Fibroblast of villous mesenchyme (primary cell): ENCODE results near the gene LGR5. TPM values are rescaled to one million over a fixed set of nuclear protein-coding genes. Genes with fewer than 3 reads are reported as not detected.

Source experiments
- DNase-seq: peaks from one replicate; pipeline ENCODE4 v3.0.0-alpha.2; 2010; ENCODE audit warnings: low read depth
- H3K4me3 ChIP-seq: 2 replicates; pipeline ENCODE4 v1.5.1; 2011; ENCODE audit warnings: low read depth, mild to moderate bottlenecking, low read length
- CTCF ChIP-seq: IDR thresholded peaks from 2 replicates; pipeline ENCODE4 v1.5.1; 2012; ENCODE audit warnings: low read depth, mild to moderate bottlenecking, low read length; ENCODE audit not compliant: insufficient read depth
- total RNA-seq: library from RNA; depleted of rRNA; stranded (reverse); fragments of >200 nt; gene quantifications from 2 replicates; pipeline ENCODE4 v1.2.3, GENCODE V29; 2012

Gene LGR5
- total RNA-seq, 1 donor: not detected

GRCh38 chr12:71582925-71583324, 143.3 kb downstream of the LGR5 start:
- no peak overlapping the region for H3K4me3 ChIP-seq
- no peak for TF ChIP-seq CTCF
- no peak for DNase-seq

- no peak overlapping the region for H3K4me3 ChIP-seq
- no peak for TF ChIP-seq CTCF
- no peak for DNase-seq
These were observed 144.8 kb downstream of the LGR5 start for GRCh38 chr12:71584356-71584755.

GRCh38 chr12:71585218-71585617, 145.6 kb downstream of the LGR5 start:
- no peak overlapping the region for H3K4me3 ChIP-seq
- DNase-seq: no peak
- no peak for TF ChIP-seq CTCF

GRCh38 chr12:71587012-71587411, 147.4 kb downstream of the LGR5 start:
- no peak for TF ChIP-seq CTCF
- H3K4me3 ChIP-seq: no peak overlapping the region
- DNase-seq: no peak

- no peak for DNase-seq
- H3K4me3 ChIP-seq: no peak overlapping the region
- no peak for TF ChIP-seq CTCF
These were observed 149.9 kb downstream of the LGR5 start for GRCh38 chr12:71589478-71589881.

GRCh38 chr12:71591601-71592000, 152.0 kb downstream of the LGR5 start:
- TF ChIP-seq CTCF: no peak
- no peak overlapping the region for H3K4me3 ChIP-seq

GRCh38 chr12:71592841-71593240, 153.2 kb downstream of the LGR5 start:
- no peak overlapping the region for H3K4me3 ChIP-seq
- DNase-seq: no peak
- TF ChIP-seq CTCF: no peak

More at GRCh38 chr12:71591601-71592000, 152.0 kb downstream of the LGR5 start:
- DNase-seq: no peak
